Measurements from ENCODE around the gene PARD3. TPM values are rescaled to one million over a fixed set of nuclear protein-coding genes. Genes with fewer than 3 reads are reported as not detected.

PARD3 gene
- total RNA-seq, 1 experiment from 2014 or later: 46.3 TPM

GRCh38 chr10:34196058-34196433 lies 619.0 kb downstream of the PARD3 start:
- H4K20me1 ChIP-seq (ENCODE audit: insufficient read depth): no peaks in the 10 kb centered on the region
- H3K9me2 ChIP-seq (ENCODE audit: insufficient read depth): no peaks in the 10 kb centered on the region
- no peaks in the 10 kb centered on the region for H3K27me3 ChIP-seq (ENCODE audit: insufficient read depth, low read length)
- intact Hi-C loops (cut with micrococcal nuclease): no loop called here
- no peaks in the 10 kb centered on the region for H3K79me2 ChIP-seq (ENCODE audit: insufficient read depth, low read length)
- no peaks in the 10 kb centered on the region for H3K36me3 ChIP-seq (ENCODE audit: control insufficient read depth in 1 of 2, insufficient read depth in 2 of 2, low read length in 2 of 2)
- ChIA-PET RAD21 (ENCODE audit: low non-redundant PET in 1 of 2, low total read pairs in 2 of 2, uncharacterized antibody in 2 of 2, unreplicated experiment in 2 of 2) (interaction anchor here in 1 of 2 experiments (0.6 kb wide), 1 partner anchor 29 kb away, joined by 3 read pairs; no protein-coding TSS in a partner anchor), CTCF (no interaction called here), POLR2A (interaction anchor here (1.1 kb wide), 1 partner anchor 11 kb away, joined by 3 read pairs; no protein-coding TSS in a partner anchor)
- H3K9ac ChIP-seq (ENCODE audit: low read length): no peak overlapping the region
- DNase-seq (ENCODE audit: low read depth, low spot score) (no peak), ATAC-seq (no peak)
- no peak overlapping the region for H3K4me3 ChIP-seq (replicated peaks in 1 of 2; ENCODE audit: low read depth in 1 of 2, low read length in 2 of 2)
- H3K4me2 ChIP-seq (ENCODE audit: low read length): no peak overlapping the region
- H3K27ac ChIP-seq (ENCODE audit: low read depth, low read length): no peak overlapping the region
- TF ChIP-seq RAD21 (IDR thresholded peaks at IDR 0.05; ENCODE audit: low read depth): no peak
- TF ChIP-seq, protein P1, sequence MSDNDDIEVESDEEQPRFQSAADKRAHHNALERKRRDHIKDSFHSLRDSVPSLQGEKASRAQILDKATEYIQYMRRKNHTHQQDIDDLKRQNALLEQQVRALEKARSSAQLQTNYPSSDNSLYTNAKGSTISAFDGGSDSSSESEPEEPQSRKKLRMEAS (IDR thresholded peaks at IDR 0.05): no peak
- no peak for TF ChIP-seq CBX3 (IDR thresholded peaks at IDR 0.05; ENCODE audit: low read depth)
- TF ChIP-seq SIN3A (IDR thresholded peaks at IDR 0.05; ENCODE audit: low read depth): no peak
- TF ChIP-seq JUND (IDR thresholded peaks at IDR 0.05): no peak
- no peak for TF ChIP-seq TCF7L2 (IDR thresholded peaks at IDR 0.05; ENCODE audit: borderline replicate concordance, extremely low read depth, insufficient read depth, insufficient read length)
- no peak for TF ChIP-seq ZFX (IDR thresholded peaks at IDR 0.05)
- TF ChIP-seq, protein P2, sequence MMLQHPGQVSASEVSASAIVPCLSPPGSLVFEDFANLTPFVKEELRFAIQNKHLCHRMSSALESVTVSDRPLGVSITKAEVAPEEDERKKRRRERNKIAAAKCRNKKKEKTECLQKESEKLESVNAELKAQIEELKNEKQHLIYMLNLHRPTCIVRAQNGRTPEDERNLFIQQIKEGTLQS (IDR thresholded peaks at IDR 0.05): no peak
- TF ChIP-seq POLR2AphosphoS5 (IDR thresholded peaks at IDR 0.05; ENCODE audit: low read depth, low read length): no peak
- no peak for TF ChIP-seq ZBTB33 (IDR thresholded peaks at IDR 0.05; ENCODE audit: extremely low read depth, insufficient replicate concordance, low read length)
- TF ChIP-seq, protein P3, sequence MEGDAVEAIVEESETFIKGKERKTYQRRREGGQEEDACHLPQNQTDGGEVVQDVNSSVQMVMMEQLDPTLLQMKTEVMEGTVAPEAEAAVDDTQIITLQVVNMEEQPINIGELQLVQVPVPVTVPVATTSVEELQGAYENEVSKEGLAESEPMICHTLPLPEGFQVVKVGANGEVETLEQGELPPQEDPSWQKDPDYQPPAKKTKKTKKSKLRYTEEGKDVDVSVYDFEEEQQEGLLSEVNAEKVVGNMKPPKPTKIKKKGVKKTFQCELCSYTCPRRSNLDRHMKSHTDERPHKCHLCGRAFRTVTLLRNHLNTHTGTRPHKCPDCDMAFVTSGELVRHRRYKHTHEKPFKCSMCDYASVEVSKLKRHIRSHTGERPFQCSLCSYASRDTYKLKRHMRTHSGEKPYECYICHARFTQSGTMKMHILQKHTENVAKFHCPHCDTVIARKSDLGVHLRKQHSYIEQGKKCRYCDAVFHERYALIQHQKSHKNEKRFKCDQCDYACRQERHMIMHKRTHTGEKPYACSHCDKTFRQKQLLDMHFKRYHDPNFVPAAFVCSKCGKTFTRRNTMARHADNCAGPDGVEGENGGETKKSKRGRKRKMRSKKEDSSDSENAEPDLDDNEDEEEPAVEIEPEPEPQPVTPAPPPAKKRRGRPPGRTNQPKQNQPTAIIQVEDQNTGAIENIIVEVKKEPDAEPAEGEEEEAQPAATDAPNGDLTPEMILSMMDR (IDR thresholded peaks at IDR 0.05 in 2 of 3, conservative IDR thresholded peaks at IDR 0.05 in 1 of 3; ENCODE audit: borderline replicate concordance in 1 of 3, insufficient read depth in 1 of 3, low read depth in 2 of 3, low read length in 2 of 3): no peak
- no peak for TF ChIP-seq ELF1 (IDR thresholded peaks at IDR 0.05; ENCODE audit: borderline replicate concordance, low read depth)
- H3K4me1 ChIP-seq (ENCODE audit: control insufficient read depth in 1 of 2, insufficient read depth in 2 of 2, low read length in 2 of 2): no peaks in the 10 kb centered on the region
- no peaks in the 10 kb centered on the region for H3K9me3 ChIP-seq (ENCODE audit: control insufficient read depth in 1 of 2, insufficient read depth in 1 of 2, low read depth in 1 of 2, low read length in 2 of 2)
- H2AFZ ChIP-seq (ENCODE audit: low read depth, low read length, poor library complexity, severe bottlenecking): no peak overlapping the region
- BruUV-seq (replicated peaks): no TSS peak

Measured in HCT116 (cell line).